ENCODE results near the gene EOMES.

The EOMES gene

DNA sequence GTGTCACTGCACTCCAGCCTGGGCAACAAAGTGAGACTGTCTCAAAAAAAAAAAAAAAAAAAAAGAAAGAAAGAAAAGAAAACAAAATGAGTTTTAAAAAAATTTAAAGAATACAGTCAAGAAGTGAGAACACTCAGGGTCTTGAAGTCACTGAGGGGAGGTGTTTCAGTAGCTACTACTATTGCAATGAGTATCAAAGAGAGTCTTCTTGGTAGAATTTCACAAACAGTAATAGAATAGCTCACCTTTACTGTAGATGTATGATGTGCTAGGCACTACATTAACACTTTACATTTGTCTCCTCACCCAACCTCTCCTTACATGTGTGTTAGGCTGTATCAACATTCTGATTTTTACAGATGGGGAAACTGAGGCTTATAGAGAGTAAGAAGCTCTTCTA, 43.9 kb downstream of the EOMES start:
- no peak for DNase-seq

- DNase-seq, result no peak
These were observed 44.6 kb downstream of the EOMES start for GRCh38 chr3:27677565-27677964.

- DNase-seq, result peak; percentile 25
These were observed 46.8 kb downstream of the EOMES start for GRCh38 chr3:27675287-27675686.

GRCh38 chr3:27673701-27674100, 48.4 kb downstream of the EOMES start:
- DNase-seq, result no peak

DNA sequence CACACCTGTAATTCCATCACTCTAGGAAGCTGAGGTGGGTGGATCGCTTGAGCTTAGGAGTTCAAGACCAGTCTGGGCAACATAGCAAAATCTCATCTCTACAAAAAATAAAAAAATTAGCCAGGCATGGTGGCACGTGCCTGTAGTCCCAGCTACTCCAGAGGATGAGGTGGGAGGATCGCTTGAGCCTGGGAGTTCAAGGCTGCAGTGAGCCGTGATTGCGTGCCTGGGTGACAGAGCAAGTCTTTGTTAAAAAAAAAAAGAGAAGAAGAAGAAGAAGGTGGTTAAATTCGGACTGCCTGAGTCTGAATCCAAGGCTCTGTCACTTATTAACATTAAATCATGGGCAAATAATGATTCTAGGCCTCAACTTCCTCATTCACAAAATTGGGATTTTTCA, 51.0 kb downstream of the EOMES start:
- no peak for DNase-seq

- no peak for DNase-seq
These were observed 51.5 kb downstream of the EOMES start for GRCh38 chr3:27670619-27671018.

DNA sequence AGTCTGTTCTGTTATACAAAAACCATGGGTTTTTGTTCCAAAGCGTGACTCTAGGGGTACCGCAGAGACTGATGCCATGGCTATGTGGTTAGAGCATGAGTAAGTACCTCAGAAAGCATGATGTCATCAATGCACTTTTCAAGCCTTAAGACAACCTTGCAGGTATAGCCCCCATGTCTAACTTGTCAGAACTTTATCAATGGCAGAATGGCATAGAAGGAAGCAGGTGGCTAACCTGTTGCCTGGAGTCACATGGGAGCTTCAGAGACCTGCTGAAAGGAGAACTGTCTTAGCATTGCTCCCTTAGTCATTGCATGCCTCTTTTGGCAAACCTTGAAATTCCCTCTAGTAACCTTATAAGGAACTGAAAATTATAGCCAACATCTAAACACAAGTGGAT, 52.5 kb downstream of the EOMES start:
- no peak for DNase-seq

- no peak for DNase-seq
These were observed 54.4 kb downstream of the EOMES start for GRCh38 chr3:27667751-27668150.

DNA sequence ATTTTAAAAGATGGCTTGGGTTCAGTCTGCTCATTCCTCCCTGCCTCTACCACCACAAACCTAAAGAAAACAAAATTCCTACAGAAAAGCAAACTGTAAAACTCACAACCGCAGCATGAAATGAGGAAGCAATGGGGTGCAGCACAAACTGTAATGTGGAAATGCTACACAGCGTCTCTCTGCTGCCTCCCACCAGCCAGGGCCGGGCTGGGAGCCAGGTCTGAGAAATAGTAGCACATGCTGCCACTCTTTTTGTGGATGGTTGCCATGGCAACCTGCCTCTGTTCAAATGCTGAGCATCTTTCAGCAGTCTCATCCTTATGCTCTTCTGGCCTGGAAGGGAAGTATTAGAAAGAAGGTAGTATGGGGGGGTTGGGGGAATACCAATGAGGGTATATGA, 55.4 kb downstream of the EOMES start:
- peak; percentile 80 for DNase-seq

GRCh38 chr3:27666272-27666671, 55.9 kb downstream of the EOMES start:
- DNase-seq, result no peak
